Lower leg skin (tissue), 3 donors: Measurements from ENCODE around the gene CARD10.

Experiments used
- POLR2A ChIP-seq, 2 donors: fragments of 450-650 bp; IDR thresholded peaks; one replicate each; pipeline ENCODE4 v1.6.1; 2016 to 2017; ENCODE audit warnings: antibody characterized with exemption in 2 of 2, mild to moderate bottlenecking in 1 of 2, moderate library complexity in 1 of 2
- TF ChIP-seq, protein P1 (sequence below), 3 donors: fragments of 450-650 bp; IDR thresholded peaks; one replicate each; pipeline ENCODE4 v1.5.1; 2016; ENCODE audit warnings: antibody characterized with exemption in 3 of 3, mild to moderate bottlenecking in 3 of 3, moderate library complexity in 2 of 3

DNA sequence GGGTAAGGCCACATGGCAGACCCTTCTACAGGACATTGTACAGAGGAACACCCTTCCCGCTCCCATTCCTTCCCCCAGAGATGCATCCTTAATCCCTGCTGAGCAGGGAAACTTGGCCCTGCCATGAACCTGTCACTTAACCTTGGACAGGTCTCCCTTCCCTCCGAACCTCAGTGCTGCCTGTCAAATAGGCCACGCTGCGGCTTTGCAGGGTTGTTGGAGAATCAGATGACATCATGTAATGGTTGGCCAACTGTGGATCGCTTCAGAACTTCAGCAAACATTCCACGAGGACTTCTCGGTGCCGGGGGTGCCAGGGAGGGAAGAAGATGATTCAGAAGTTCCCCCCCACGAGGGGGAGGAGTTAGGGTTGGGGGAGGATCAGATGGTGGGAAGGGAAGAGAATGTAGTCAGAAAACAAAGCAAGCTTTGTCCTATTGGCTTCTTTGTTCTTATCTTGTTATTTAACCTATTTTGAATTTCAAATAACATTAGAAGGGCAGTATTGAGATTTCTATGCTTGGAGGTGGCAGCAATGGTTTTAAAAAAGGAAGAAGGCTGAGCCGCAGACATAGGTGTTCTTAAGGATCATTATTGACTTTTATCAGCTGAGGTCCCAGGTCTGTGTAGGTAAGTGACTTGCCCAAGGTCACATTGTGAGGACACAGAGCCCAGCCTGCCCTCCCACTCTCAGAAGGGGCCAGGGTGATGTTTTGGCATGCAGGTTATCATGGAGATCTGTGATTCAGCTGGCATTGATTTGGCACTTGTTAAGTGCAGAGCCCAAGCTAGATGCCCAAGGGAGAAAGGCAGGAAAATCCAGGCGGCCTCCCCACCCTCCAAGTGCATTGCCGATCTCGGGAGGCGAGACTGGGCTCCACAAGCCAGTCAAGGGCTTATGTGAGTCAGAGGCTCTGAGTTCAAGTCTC lies 44.2 kb upstream of the CARD10 start:
- TF ChIP-seq, protein P1, sequence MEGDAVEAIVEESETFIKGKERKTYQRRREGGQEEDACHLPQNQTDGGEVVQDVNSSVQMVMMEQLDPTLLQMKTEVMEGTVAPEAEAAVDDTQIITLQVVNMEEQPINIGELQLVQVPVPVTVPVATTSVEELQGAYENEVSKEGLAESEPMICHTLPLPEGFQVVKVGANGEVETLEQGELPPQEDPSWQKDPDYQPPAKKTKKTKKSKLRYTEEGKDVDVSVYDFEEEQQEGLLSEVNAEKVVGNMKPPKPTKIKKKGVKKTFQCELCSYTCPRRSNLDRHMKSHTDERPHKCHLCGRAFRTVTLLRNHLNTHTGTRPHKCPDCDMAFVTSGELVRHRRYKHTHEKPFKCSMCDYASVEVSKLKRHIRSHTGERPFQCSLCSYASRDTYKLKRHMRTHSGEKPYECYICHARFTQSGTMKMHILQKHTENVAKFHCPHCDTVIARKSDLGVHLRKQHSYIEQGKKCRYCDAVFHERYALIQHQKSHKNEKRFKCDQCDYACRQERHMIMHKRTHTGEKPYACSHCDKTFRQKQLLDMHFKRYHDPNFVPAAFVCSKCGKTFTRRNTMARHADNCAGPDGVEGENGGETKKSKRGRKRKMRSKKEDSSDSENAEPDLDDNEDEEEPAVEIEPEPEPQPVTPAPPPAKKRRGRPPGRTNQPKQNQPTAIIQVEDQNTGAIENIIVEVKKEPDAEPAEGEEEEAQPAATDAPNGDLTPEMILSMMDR (IDR thresholded peaks at IDR 0.05) = no peak
- no peak for TF ChIP-seq POLR2A (IDR thresholded peaks at IDR 0.05)
